ENCODE results near the gene NRXN3. TPM values are rescaled to one million over a fixed set of nuclear protein-coding genes. Genes with fewer than 3 reads are reported as not detected.

NRXN3 gene
- total and polyA plus RNA-seq, 2 donors (not counting 1 experiment from before 2014, with no cell fraction given) = 0.83 to 34.6 TPM

DNA sequence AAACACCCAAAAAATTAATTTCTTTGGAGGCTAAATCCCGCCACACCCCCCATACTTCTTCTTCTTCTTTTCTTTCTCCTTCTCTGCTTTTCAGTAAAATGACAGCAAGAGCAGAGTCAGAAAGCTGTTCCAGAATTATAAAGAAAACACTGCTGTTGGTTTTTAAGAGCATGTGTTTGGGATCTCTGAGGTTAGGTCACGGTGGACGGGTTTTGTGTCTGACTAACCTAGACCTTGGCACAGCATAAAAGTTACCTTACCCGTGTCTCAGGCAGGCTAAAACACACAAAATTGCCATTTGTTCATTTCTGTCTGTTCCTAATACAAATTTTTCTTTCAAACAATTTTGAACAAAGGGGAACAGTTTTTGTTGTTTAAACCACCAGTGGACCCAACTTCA lies 540.8 kb downstream of the NRXN3 start:
- Histone ChIP-seq H3K27me3 (ENCODE audit: control insufficient read depth, insufficient read depth, low read length) (no peaks in the 10 kb centered on the region), H3K9ac (ENCODE audit: insufficient read depth, low read length) (no peak overlapping the region), H3K4me1 (ENCODE audit: control insufficient read depth, extremely low read depth, insufficient read depth, low read length) (no peaks in the 10 kb centered on the region), H4K20me1 (ENCODE audit: control insufficient read depth, extremely low read depth, insufficient read depth, low read length) (no peaks in the 10 kb centered on the region), H3K4me2 (ENCODE audit: extremely low read depth, insufficient read depth, low read length) (no peak overlapping the region), H3K9me3 (ENCODE audit: control insufficient read depth, insufficient read depth, low read depth, low read length) (no peaks in the 10 kb centered on the region), H3K4me3 (replicated peaks in 1 of 4; ENCODE audit: control extremely low read depth in 1 of 4, insufficient read depth in 1 of 4, low read depth in 3 of 4, low read length in 4 of 4) (no peak overlapping the region), H3K36me3 (ENCODE audit: control insufficient read depth, insufficient read depth, low read length) (no peaks in the 10 kb centered on the region), H3K79me2 (ENCODE audit: control insufficient read depth, insufficient read depth, low read length) (no peaks in the 10 kb centered on the region), H3K27ac (ENCODE audit: insufficient read depth, low read length) (no peak overlapping the region), H2AFZ (ENCODE audit: low read length) (no peak overlapping the region)
- TF ChIP-seq EZH2 (IDR thresholded peaks at IDR 0.05; ENCODE audit: low read length, missing control alignments) = no peak
- TF ChIP-seq CTCF (conservative IDR thresholded peaks at IDR 0.05 in 1 of 2, IDR thresholded peaks at IDR 0.05 in 1 of 2; ENCODE audit: low read depth in 1 of 2, low read length in 2 of 2) = no peak
- no peak for DNase-seq (ENCODE audit: low read depth in 2 of 2)

GRCh38 chr14:78713716-78714115 lies 543.5 kb downstream of the NRXN3 start:
- no peaks in the 10 kb centered on the region for H4K20me1 ChIP-seq (ENCODE audit: control insufficient read depth, extremely low read depth, insufficient read depth, low read length)
- no peaks in the 10 kb centered on the region for H3K79me2 ChIP-seq (ENCODE audit: control insufficient read depth, insufficient read depth, low read length)
- H3K4me2 ChIP-seq (ENCODE audit: extremely low read depth, insufficient read depth, low read length) = no peak overlapping the region
- H3K27ac ChIP-seq (ENCODE audit: insufficient read depth, low read length) = no peak overlapping the region
- DNase-seq (ENCODE audit: low read depth in 2 of 2) = no peak
- no peak overlapping the region for H3K9ac ChIP-seq (ENCODE audit: insufficient read depth, low read length)
- H3K9me3 ChIP-seq (ENCODE audit: control insufficient read depth, insufficient read depth, low read depth, low read length) = no peaks in the 10 kb centered on the region
- H3K36me3 ChIP-seq (ENCODE audit: control insufficient read depth, insufficient read depth, low read length) = no peaks in the 10 kb centered on the region
- TF ChIP-seq EZH2 (IDR thresholded peaks at IDR 0.05; ENCODE audit: low read length, missing control alignments) = no peak
- no peak for TF ChIP-seq CTCF (conservative IDR thresholded peaks at IDR 0.05 in 1 of 2, IDR thresholded peaks at IDR 0.05 in 1 of 2; ENCODE audit: low read depth in 1 of 2, low read length in 2 of 2)
- H3K27me3 ChIP-seq (ENCODE audit: control insufficient read depth, insufficient read depth, low read length) = no peaks in the 10 kb centered on the region
- H3K4me1 ChIP-seq (ENCODE audit: control insufficient read depth, extremely low read depth, insufficient read depth, low read length) = no peaks in the 10 kb centered on the region
- H2AFZ ChIP-seq (ENCODE audit: low read length) = no peak overlapping the region
- H3K4me3 ChIP-seq (replicated peaks in 1 of 4; ENCODE audit: control extremely low read depth in 1 of 4, insufficient read depth in 1 of 4, low read depth in 3 of 4, low read length in 4 of 4) = no peak overlapping the region

GRCh38 chr14:78714711-78715110 lies 544.5 kb downstream of the NRXN3 start:
- H4K20me1 ChIP-seq (ENCODE audit: control insufficient read depth, extremely low read depth, insufficient read depth, low read length) = no peaks in the 10 kb centered on the region
- H3K27me3 ChIP-seq (ENCODE audit: control insufficient read depth, insufficient read depth, low read length) = no peaks in the 10 kb centered on the region
- TF ChIP-seq CTCF (conservative IDR thresholded peaks at IDR 0.05 in 1 of 2, IDR thresholded peaks at IDR 0.05 in 1 of 2; ENCODE audit: low read depth in 1 of 2, low read length in 2 of 2) (no peak), EZH2 (IDR thresholded peaks at IDR 0.05; ENCODE audit: low read length, missing control alignments) (no peak)
- H3K4me1 ChIP-seq (ENCODE audit: control insufficient read depth, extremely low read depth, insufficient read depth, low read length) = no peaks in the 10 kb centered on the region
- no peak overlapping the region for H3K4me3 ChIP-seq (replicated peaks in 1 of 4; ENCODE audit: control extremely low read depth in 1 of 4, insufficient read depth in 1 of 4, low read depth in 3 of 4, low read length in 4 of 4)
- H2AFZ ChIP-seq (ENCODE audit: low read length) = no peak overlapping the region
- no peak for DNase-seq (ENCODE audit: low read depth in 2 of 2)
- no peaks in the 10 kb centered on the region for H3K79me2 ChIP-seq (ENCODE audit: control insufficient read depth, insufficient read depth, low read length)
- no peak overlapping the region for H3K9ac ChIP-seq (ENCODE audit: insufficient read depth, low read length)
- H3K27ac ChIP-seq (ENCODE audit: insufficient read depth, low read length) = no peak overlapping the region
- H3K4me2 ChIP-seq (ENCODE audit: extremely low read depth, insufficient read depth, low read length) = no peak overlapping the region
- no peaks in the 10 kb centered on the region for H3K36me3 ChIP-seq (ENCODE audit: control insufficient read depth, insufficient read depth, low read length)
- H3K9me3 ChIP-seq (ENCODE audit: control insufficient read depth, insufficient read depth, low read depth, low read length) = no peaks in the 10 kb centered on the region

Measured in fibroblast of lung (primary cell).